PC-3 (cell line): ENCODE results near the gene ABCC9. TPM values are rescaled to one million over a fixed set of nuclear protein-coding genes. Genes with fewer than 3 reads are reported as not detected.

Experiments
- ATAC-seq: fragments of 200-7000 bp; cut with Tn5 transposase; 2 replicates; pipeline ENCODE4 v1.9.1; 2020; ENCODE audit warnings: mild to moderate bottlenecking, moderate library complexity
- BruUV-seq: library from RNA; stranded (reverse); fragments of 400-500 nt; replicated peaks from 2 replicates; lab custom pipeline; 2021; lab: Mats Ljungman, UMichigan
- CTCF ChIA-PET: fragments of 300-600 bp; sonication (Branson Sonifier 250); formaldehyde crosslinking; loops from one replicate; lab custom pipeline; 2022; ENCODE audit warnings: antibody characterized with exemption; lab: Charles Lee
- POLR2A ChIA-PET: fragments of 300-600 bp; sonication (Branson Sonifier 250); formaldehyde crosslinking; loops from one replicate; lab custom pipeline; 2022; ENCODE audit warnings: antibody characterized with exemption; ENCODE audit not compliant: unreplicated experiment; lab: Charles Lee
- DNase-seq: peaks from one replicate; pipeline ENCODE4 v3.0.0-alpha.2; 2015
- H2AFZ ChIP-seq: fragments of 300-600 bp; sonication (generic); 2 replicates; pipeline ENCODE4 v1.6.0; 2016; ENCODE audit warnings: antibody characterized with exemption, low read length
- H3F3A ChIP-seq: fragments of 300-600 bp; sonication (generic); one replicate; pipeline ENCODE4 v1.6.0; 2017; ENCODE audit warnings: antibody characterized with exemption, low read length, control low read depth, mild to moderate bottlenecking; ENCODE audit not compliant: unreplicated experiment
- H3K27ac ChIP-seq: fragments of 300-600 bp; sonication (generic); 2 replicates; pipeline ENCODE4 v1.5.1; 2016; ENCODE audit warnings: mild to moderate bottlenecking, low read length
- H3K27me3 ChIP-seq: fragments of 300-600 bp; sonication (generic); 2 replicates; pipeline ENCODE4 v1.6.1; 2016; ENCODE audit warnings: low read length, mixed read lengths
- H3K36me3 ChIP-seq: fragments of 300-600 bp; sonication (generic); 2 replicates; pipeline ENCODE4 v1.6.1; 2016; ENCODE audit warnings: low read depth, mixed run types, low read length, mixed read lengths
- H3K4me1 ChIP-seq: fragments of 300-600 bp; sonication (generic); 2 replicates; pipeline ENCODE4 v1.5.1; 2016; ENCODE audit warnings: low read length; ENCODE audit not compliant: insufficient read depth
- H3K4me2 ChIP-seq: fragments of 300-600 bp; sonication (generic); 2 replicates; pipeline ENCODE4 v1.6.0; 2016; ENCODE audit warnings: low read length
- H3K4me3 ChIP-seq: fragments of 300-600 bp; sonication (generic); 2 replicates; pipeline ENCODE4 v1.5.1; 2016; ENCODE audit warnings: mild to moderate bottlenecking, low read length, mixed read lengths
- H3K79me2 ChIP-seq: fragments of 300-600 bp; sonication (generic); 2 replicates; pipeline ENCODE4 v1.6.1; 2017; ENCODE audit warnings: low read length, mixed read lengths
- H3K9ac ChIP-seq: fragments of 300-600 bp; sonication (generic); 2 replicates; pipeline ENCODE4 v1.6.0; 2016; ENCODE audit warnings: mild to moderate bottlenecking, low read length
- H3K9me2 ChIP-seq: fragments of 300-600 bp; sonication (generic); replicated peaks from 2 replicates; pipeline ENCODE4 v1.6.1; 2016; ENCODE audit warnings: mixed run types, low read length, mixed read lengths
- H3K9me3 ChIP-seq: fragments of 300-600 bp; sonication (generic); 2 replicates; pipeline ENCODE4 v1.6.1; 2016; ENCODE audit warnings: low read length, mixed read lengths
- H4K20me1 ChIP-seq: fragments of 300-600 bp; sonication (generic); 2 replicates; pipeline ENCODE4 v1.6.1; 2016; ENCODE audit warnings: low read length, mixed read lengths
- CTCF ChIP-seq: fragments of 300-600 bp; sonication (generic); conservative IDR thresholded peaks from 2 replicates; pipeline ENCODE4 v1.5.1; 2017; ENCODE audit warnings: antibody characterized with exemption, low read depth, mild to moderate bottlenecking, low read length
- EZH2 ChIP-seq: fragments of 300-600 bp; sonication (generic); IDR thresholded peaks from one replicate; pipeline ENCODE4 v1.6.1; 2017; ENCODE audit warnings: antibody characterized with exemption, mild to moderate bottlenecking, low read length; ENCODE audit not compliant: unreplicated experiment
- EZH2phosphoT487 ChIP-seq: fragments of 300-600 bp; sonication (generic); IDR thresholded peaks from 2 replicates; pipeline ENCODE4 v1.6.1; 2018; ENCODE audit warnings: mild to moderate bottlenecking, antibody characterized with exemption, low read length, borderline replicate concordance
- intact Hi-C: fragments of 100-400 bp; cut with micrococcal nuclease; formaldehyde crosslinking; loops from 2 replicates; pipeline ENCODE4 v1.9.0; 2023
- total RNA-seq: library from RNA; depleted of rRNA; stranded (reverse); fragments of >200 nt; gene quantifications from 2 replicates; pipeline ENCODE4 v1.2.3, GENCODE V29; 2014

The ABCC9 gene
- total RNA-seq, 1 experiment from 2014 or later = 0.33 TPM

DNA sequence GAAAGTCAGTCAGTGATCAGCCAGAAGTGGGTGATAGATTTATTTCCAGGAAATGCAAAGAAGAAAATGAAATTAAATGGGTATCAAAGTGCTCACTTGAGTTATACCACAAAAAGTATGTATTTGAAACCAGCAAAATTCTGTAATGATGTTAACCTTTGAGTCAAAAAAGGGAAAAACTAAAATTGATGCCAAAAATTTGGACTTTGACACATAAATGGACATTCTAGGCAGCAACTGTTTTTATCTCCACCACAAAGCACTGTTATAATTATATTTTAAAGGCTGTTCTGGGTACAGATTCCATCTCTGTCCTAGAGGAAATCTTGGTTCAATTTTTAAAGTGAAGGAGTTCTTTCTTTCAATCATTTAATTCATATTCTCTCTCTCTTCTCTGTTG, 135.0 kb downstream of the ABCC9 start:
- no peak overlapping the region for H2AFZ ChIP-seq
- H3K27ac ChIP-seq = no peak overlapping the region
- H3F3A ChIP-seq = no peaks in the 10 kb centered on the region
- H3K4me2 ChIP-seq = no peak overlapping the region
- H3K36me3 ChIP-seq = no peaks in the 10 kb centered on the region
- ChIA-PET POLR2A (no interaction called here), CTCF (no interaction called here)
- H3K9me3 ChIP-seq = no peaks in the 10 kb centered on the region
- no peaks in the 10 kb centered on the region for H3K79me2 ChIP-seq
- no peak overlapping the region for H3K9ac ChIP-seq
- ATAC-seq (no peak), DNase-seq (no peak)
- TF ChIP-seq EZH2 (no peak), EZH2phosphoT487 (no peak), CTCF (no peak)
- BruUV-seq = no TSS peak
- H4K20me1 ChIP-seq = no peaks in the 10 kb centered on the region
- intact Hi-C loops = no loop called here
- H3K4me3 ChIP-seq = no peak overlapping the region
- H3K27me3 ChIP-seq = no peaks in the 10 kb centered on the region
- no peaks in the 10 kb centered on the region for H3K4me1 ChIP-seq
- no peaks in the 10 kb centered on the region for H3K9me2 ChIP-seq

DNA sequence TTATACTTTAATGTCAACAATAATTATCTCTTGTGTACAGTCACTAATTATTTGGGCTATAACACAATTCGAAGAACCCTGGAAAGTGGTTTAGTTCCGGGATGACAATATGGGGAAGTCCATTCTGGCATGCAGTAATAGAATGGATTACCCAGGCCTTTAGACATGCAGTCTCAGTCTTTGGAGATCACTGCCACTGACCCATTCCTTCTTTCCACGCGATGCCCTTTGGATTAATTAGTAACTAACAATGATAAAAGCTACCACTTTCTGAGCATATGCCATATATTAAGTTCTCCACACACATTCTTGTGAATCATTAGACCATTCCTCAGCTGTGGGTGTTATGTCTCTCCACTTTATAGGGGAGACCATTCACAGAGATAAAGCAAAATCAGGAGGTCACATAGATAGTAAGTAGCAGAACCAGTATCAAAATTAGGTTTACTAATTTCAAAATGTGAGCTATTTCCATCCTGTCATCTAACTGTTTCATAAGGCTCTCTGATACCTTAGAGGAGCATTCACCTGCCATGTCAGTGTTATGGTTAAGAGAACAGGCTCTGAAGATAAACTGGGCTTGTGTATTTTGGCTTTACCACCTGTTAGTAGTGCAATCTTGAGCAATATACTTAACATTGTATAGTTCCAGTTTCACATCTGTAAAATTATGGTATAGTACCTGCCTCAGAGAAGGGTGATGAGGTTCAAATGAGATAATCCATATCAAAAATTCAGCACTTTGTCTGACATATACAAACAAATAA, 139.5 kb downstream of the ABCC9 start:
- H3K9ac ChIP-seq = no peak overlapping the region
- no peak overlapping the region for H2AFZ ChIP-seq
- no peak overlapping the region for H3K4me2 ChIP-seq
- ATAC-seq (no peak), DNase-seq (no peak)
- H3K4me1 ChIP-seq = no peaks in the 10 kb centered on the region
- no peaks in the 10 kb centered on the region for H3K27me3 ChIP-seq
- ChIA-PET POLR2A (interaction anchor here (0.6 kb wide), 1 partner anchor 90 kb away, joined by 3 read pairs; no protein-coding TSS in a partner anchor), CTCF (no interaction called here)
- no peak overlapping the region for H3K4me3 ChIP-seq
- no peaks in the 10 kb centered on the region for H3F3A ChIP-seq
- intact Hi-C loops = no loop called here
- H4K20me1 ChIP-seq = no peaks in the 10 kb centered on the region
- H3K36me3 ChIP-seq = no peaks in the 10 kb centered on the region
- no peaks in the 10 kb centered on the region for H3K9me2 ChIP-seq
- TF ChIP-seq EZH2 (no peak), CTCF (no peak), EZH2phosphoT487 (no peak)
- no peaks in the 10 kb centered on the region for H3K9me3 ChIP-seq
- H3K79me2 ChIP-seq = no peaks in the 10 kb centered on the region
- H3K27ac ChIP-seq = no peak overlapping the region
- no TSS peak for BruUV-seq

DNA sequence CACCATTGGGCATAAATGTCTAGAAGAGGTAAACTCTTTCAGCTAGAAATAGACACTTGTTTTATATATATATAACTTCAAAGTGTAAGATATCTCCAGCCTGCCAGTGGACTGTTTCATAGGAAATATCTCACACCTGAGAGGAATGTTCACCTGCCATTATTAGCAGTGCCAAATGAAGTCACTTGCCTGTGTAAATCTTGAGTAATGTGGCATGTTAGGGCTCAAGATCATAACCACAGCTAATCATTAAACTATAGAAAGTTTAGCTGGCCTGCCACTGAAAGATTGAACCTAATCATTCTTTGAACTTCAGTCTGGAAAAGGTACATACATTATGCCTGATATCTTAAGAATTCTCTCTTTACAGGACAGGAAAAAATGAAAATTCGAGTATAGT, 141.2 kb downstream of the ABCC9 start:
- H2AFZ ChIP-seq = no peak overlapping the region
- ATAC-seq (no peak), DNase-seq (no peak)
- H3K9ac ChIP-seq = no peak overlapping the region
- no peaks in the 10 kb centered on the region for H3K4me1 ChIP-seq
- no peaks in the 10 kb centered on the region for H3K36me3 ChIP-seq
- no peaks in the 10 kb centered on the region for H3K27me3 ChIP-seq
- H3K79me2 ChIP-seq = no peaks in the 10 kb centered on the region
- no peak overlapping the region for H3K27ac ChIP-seq
- H3F3A ChIP-seq = no peaks in the 10 kb centered on the region
- H3K4me3 ChIP-seq = no peak overlapping the region
- no peak for TF ChIP-seq EZH2
- TF ChIP-seq CTCF = no peak
- TF ChIP-seq EZH2phosphoT487 = no peak
- H3K4me2 ChIP-seq = no peak overlapping the region
- ChIA-PET POLR2A (no interaction called here), CTCF (no interaction called here)
- H4K20me1 ChIP-seq = no peaks in the 10 kb centered on the region
- no TSS peak for BruUV-seq
- H3K9me2 ChIP-seq = no peaks in the 10 kb centered on the region
- intact Hi-C loops = no loop called here
- no peaks in the 10 kb centered on the region for H3K9me3 ChIP-seq
